Measurements from ENCODE around the gene NHS. TPM values are rescaled to one million over a fixed set of nuclear protein-coding genes. Genes with fewer than 3 reads are reported as not detected.
A peak's percentile ranks its signal among the peaks of the same experiment; 100 is the strongest.
"Not testable (repeated sequence)": the region's sequence is repeated elsewhere in the genome, so short reads cannot be mapped to it uniquely, and the experiment has no call there.

NHS gene
- total RNA-seq, 1 donor from 2014 or later, result 3.6 TPM

- no peak for DNase-seq (ENCODE audit: low spot score)
These were observed 121.4 kb downstream of the NHS start for GRCh38 chrX:17496407-17496806.

GRCh38 chrX:17497193-17497592 is 122.2 kb downstream of the NHS start:
- DNase-seq (ENCODE audit: low spot score), result no peak

- DNase-seq (ENCODE audit: low spot score), result no peak
These were observed 124.5 kb downstream of the NHS start for GRCh38 chrX:17499512-17499911.

- peak; percentile 50 for DNase-seq (ENCODE audit: low spot score)
These were observed 125.2 kb downstream of the NHS start for GRCh38 chrX:17500145-17500579.

- no peak for DNase-seq (ENCODE audit: low spot score)
These were observed 126.7 kb downstream of the NHS start for GRCh38 chrX:17501746-17502145.

- not testable (repeated sequence) for DNase-seq (ENCODE audit: low spot score)
These were observed 131.4 kb downstream of the NHS start for GRCh38 chrX:17506352-17506751.

GRCh38 chrX:17511556-17511955 is 136.6 kb downstream of the NHS start:
- no peak for DNase-seq (ENCODE audit: low spot score)

- no peak for DNase-seq (ENCODE audit: low spot score)
These were observed 144.4 kb downstream of the NHS start for GRCh38 chrX:17519358-17519757.

GRCh38 chrX:17520016-17520615 is 145.1 kb downstream of the NHS start:
- peak; percentile 55 for DNase-seq (ENCODE audit: low spot score)

GRCh38 chrX:17521871-17522693 is 147.1 kb downstream of the NHS start:
- DNase-seq (ENCODE audit: low spot score), result peak; percentile 30

- DNase-seq (ENCODE audit: low spot score), result no peak
These were observed 150.3 kb downstream of the NHS start for GRCh38 chrX:17525266-17525665.

GRCh38 chrX:17525762-17526555 is 151.0 kb downstream of the NHS start:
- DNase-seq (ENCODE audit: low spot score), result peak; percentile 10

GRCh38 chrX:17527135-17527701 is 152.2 kb downstream of the NHS start:
- DNase-seq (ENCODE audit: low spot score), result peak; percentile 9

GRCh38 chrX:17527922-17528321 is 152.9 kb downstream of the NHS start:
- DNase-seq (ENCODE audit: low spot score), result no peak

GRCh38 chrX:17529151-17529745 is 154.2 kb downstream of the NHS start:
- DNase-seq (ENCODE audit: low spot score), result peak; percentile 33

- no peak for DNase-seq (ENCODE audit: low spot score)
These were observed 156.5 kb downstream of the NHS start for GRCh38 chrX:17531500-17531899.

GRCh38 chrX:17535229-17535628 is 160.2 kb downstream of the NHS start:
- DNase-seq (ENCODE audit: low spot score), result no peak

GRCh38 chrX:17537723-17538243 is 162.8 kb downstream of the NHS start:
- DNase-seq (ENCODE audit: low spot score), result no peak

GRCh38 chrX:17542123-17542522 is 167.1 kb downstream of the NHS start:
- no peak for DNase-seq (ENCODE audit: low spot score)

- no peak for DNase-seq (ENCODE audit: low spot score)
These were observed 169.8 kb downstream of the NHS start for GRCh38 chrX:17544821-17545220.

- DNase-seq (ENCODE audit: low spot score), result no peak
These were observed 171.4 kb downstream of the NHS start for GRCh38 chrX:17546356-17546755.

Data from umbilical cord (tissue), 2 donors.